Pancreas (tissue), 10 donors: ENCODE measurements around the gene CASP14. TPM values are rescaled to one million over a fixed set of nuclear protein-coding genes. Genes with fewer than 3 reads are reported as not detected.

Source experiments
- ATAC-seq, 4 donors: fragments of 200-7000 bp; cut with Tn5 transposase; one replicate each; pipeline versions ENCODE4 v1.8.0 to v1.9.1; 2020; ENCODE audit warnings: mild to moderate bottlenecking in 4 of 4, moderate library complexity in 4 of 4
- DNase-seq, 6 donors: peaks; one replicate each; pipeline ENCODE4 v3.0.0-alpha.2; 2020
- FAIRE-seq: peaks from 2 replicates; lab custom pipeline; 2012; peaks lifted over from hg19 to GRCh38; lab: Jason Lieb, UNC
- H3K27ac ChIP-seq, 4 donors: fragments of 200-600 bp; sonication (generic); 1 replicate in 3 of 4; 2 replicates in 1 of 4; pipeline versions ENCODE4 v1.5.0 to v1.8.0; 2020
- H3K27me3 ChIP-seq, 4 donors: fragments of 200-600 bp; one replicate each; pipeline ENCODE4 v1.8.0; 2021
- H3K36me3 ChIP-seq, 3 donors: fragments of 200-600 bp; sonication (generic) in 1 of 3; one replicate each; pipeline versions ENCODE4 v1.5.0 to v1.8.0; 2020 to 2021
- H3K4me1 ChIP-seq, 3 donors: fragments of 200-600 bp; one replicate each; pipeline ENCODE4 v1.8.0; 2021
- H3K4me3 ChIP-seq, 4 donors: fragments of 200-600 bp; sonication (generic) in 2 of 4; one replicate each; pipeline versions ENCODE4 v1.5.0 to v1.8.0; 2020 to 2021
- H3K9me3 ChIP-seq, 4 donors: fragments of 200-600 bp; one replicate each; pipeline ENCODE4 v1.8.0; 2021
- CTCF ChIP-seq, 4 donors: fragments of 200-600 bp; sonication (generic) in 3 of 4; IDR thresholded peaks; one replicate each; pipeline versions ENCODE4 v1.5.0 to v1.8.0; 2021; ENCODE audit warnings: antibody characterized with exemption in 4 of 4
- WGBS, 2 donors: extraction: QIAGEN DNeasy Blood & Tissue Kit; methylation state at CpG; one replicate each; pipeline ENCODE4 v1.1.7; 2013; 5-methylcytosine and 5-hydroxymethylcytosine counted together
- intact Hi-C, 3 donors: fragments of 100-400 bp; cut with DNase I; formaldehyde crosslinking; loops; one replicate each; pipeline versions ENCODE4 v1.11.1 to v1.14.2; 2022
- polyA plus RNA-seq, 2 donors: library from polyadenylated mRNA; stranded (reverse); fragments of 200-250 nt; gene quantifications; one replicate each; pipeline ENCODE4 v1.2.3, GENCODE V29; 2013
- total RNA-seq, 6 donors: library from RNA; stranded (reverse); fragmentation: NEBNext Ultra II Directional in 4 of 6; extraction: Animal tissue kit (Norgen Biotek cat#: 25700) in 4 of 6; gene quantifications; one replicate each; pipeline versions ENCODE4 v1.2.1 to v1.2.4, GENCODE V29; 2021 to 2023
- donor health status: healthy with polysubstance abuse.
- donor health status: DM: no; HTN: no; CAD: no; lungs with moderate emphysema.
- donor health status: DM: no; HTN: no; CAD: no.
- donor health status: control.
- donor health status: control.
- donor health status: Bipolar disorder and iron deficiency.
- donor health status: DM: yes; HTN: yes; CAD: no.
- donor health status: DM: no; HTN: no; CAD: no.
- donor health status: DM: no; HTN: no; CAD: no.
- donor health status: DM: yes; HTN: yes; CAD: no.

CASP14 gene
- total and polyA plus RNA-seq, 8 donors = 0.04 to 0.73 (median 0.14) TPM; not detected in 3

DNA sequence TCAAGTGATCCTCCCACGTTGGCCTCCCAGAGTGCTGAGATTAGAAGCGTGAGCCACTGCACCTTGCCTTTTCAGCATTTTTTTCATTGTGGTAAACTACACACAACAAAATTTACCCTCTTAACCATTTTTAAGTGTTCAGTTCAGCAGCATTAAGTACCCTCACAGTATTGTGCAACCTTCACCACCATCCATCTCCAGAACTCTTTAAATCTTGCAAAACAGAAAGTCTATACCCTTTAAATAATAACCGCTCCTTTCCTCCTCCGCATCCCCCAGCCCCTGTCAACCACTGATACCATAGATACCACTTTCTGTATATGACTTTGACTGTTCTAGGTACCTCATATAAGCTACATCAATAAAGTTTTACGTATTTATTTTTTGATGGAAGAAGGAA lies 20.8 kb upstream of the CASP14 start:
- no peak overlapping the region for H3K27ac ChIP-seq
- intact Hi-C loops = no loop called here
- no peaks in the 10 kb centered on the region for H3K9me3 ChIP-seq
- no peaks in the 10 kb centered on the region for H3K27me3 ChIP-seq
- no peaks in the 10 kb centered on the region for H3K36me3 ChIP-seq
- no peak for FAIRE-seq
- WGBS, 2 donors = 75% methylated on average over 5 of the region's 5 CpGs
- no peaks in the 10 kb centered on the region for H3K4me1 ChIP-seq
- no peak for DNase-seq
- H3K4me3 ChIP-seq = no peak overlapping the region
- TF ChIP-seq CTCF (IDR thresholded peaks at IDR 0.05) = no peak
- no peak for ATAC-seq

GRCh38 chr19:15031675-15032074 lies 17.6 kb upstream of the CASP14 start:
- Histone ChIP-seq H3K36me3 (no peaks in the 10 kb centered on the region), H3K27ac (no peak overlapping the region), H3K4me3 (no peak overlapping the region), H3K4me1 (no peaks in the 10 kb centered on the region), H3K27me3 (no peaks in the 10 kb centered on the region), H3K9me3 (no peaks in the 10 kb centered on the region)
- FAIRE-seq (no peak), ATAC-seq (no peak), DNase-seq (no peak)
- TF ChIP-seq CTCF (IDR thresholded peaks at IDR 0.05) = no peak
- intact Hi-C loops = no loop called here
- WGBS, 2 donors = 69 to 72% methylated on average over 1 of the region's 1 CpG

DNA sequence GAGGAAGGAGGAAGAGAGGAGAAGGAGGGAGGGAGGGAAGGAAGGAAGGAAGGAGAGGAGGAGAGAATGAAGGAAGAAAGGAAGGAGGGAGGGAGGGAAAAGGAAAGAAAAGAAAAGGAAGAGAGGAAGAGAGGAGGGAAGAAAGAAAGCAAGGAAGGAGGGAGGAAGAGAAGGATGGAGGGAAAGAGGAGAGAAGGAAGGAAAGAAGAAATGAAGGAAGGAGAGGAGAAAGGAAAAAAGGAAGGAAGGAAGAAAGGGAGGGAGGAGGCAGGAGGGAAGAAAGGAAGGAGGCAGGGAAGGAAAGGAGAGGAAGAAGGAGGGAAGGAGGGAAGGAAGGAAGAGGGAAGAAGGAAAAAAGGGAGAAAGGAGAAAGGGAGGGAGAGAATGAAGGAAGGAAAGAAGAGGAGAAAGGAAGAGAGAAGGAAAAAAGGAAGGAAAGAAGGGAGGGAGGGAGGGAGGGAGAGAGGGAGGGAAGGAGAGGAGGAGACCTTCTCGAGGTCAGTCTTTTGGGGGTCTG lies 13.4 kb upstream of the CASP14 start:
- 50 to 70% methylated on average over 1 of the region's 1 CpG for WGBS, 2 donors
- no peak for TF ChIP-seq CTCF (IDR thresholded peaks at IDR 0.05)
- no peak for FAIRE-seq

GRCh38 chr19:15037586-15037985 lies 11.7 kb upstream of the CASP14 start:
- no peak for TF ChIP-seq CTCF (IDR thresholded peaks at IDR 0.05)
- Histone ChIP-seq H3K9me3 (no peaks in the 10 kb centered on the region), H3K27me3 (no peaks in the 10 kb centered on the region), H3K4me3 (no peak overlapping the region), H3K36me3 (no peaks in the 10 kb centered on the region), H3K4me1 (no peaks in the 10 kb centered on the region), H3K27ac (no peak overlapping the region)
- no peak for ATAC-seq
- intact Hi-C loops = no loop called here
- no peak for FAIRE-seq
- 40 to 60% methylated on average over 4 of the region's 4 CpGs for WGBS, 2 donors
- DNase-seq = no peak

More for the DNA sequence above, 13.4 kb upstream of the CASP14 start:
- intact Hi-C loops = no loop called here
- no peak overlapping the region for H3K4me3 ChIP-seq
- no peak for ATAC-seq
- H3K36me3 ChIP-seq = no peaks in the 10 kb centered on the region
- no peaks in the 10 kb centered on the region for H3K27me3 ChIP-seq
- H3K4me1 ChIP-seq = no peaks in the 10 kb centered on the region
- DNase-seq = no peak
- H3K27ac ChIP-seq = no peak overlapping the region
- no peaks in the 10 kb centered on the region for H3K9me3 ChIP-seq

- Histone ChIP-seq H3K27ac (no peak overlapping the region), H3K27me3 (no peaks in the 10 kb centered on the region), H3K4me1 (no peaks in the 10 kb centered on the region), H3K9me3 (no peaks in the 10 kb centered on the region), H3K36me3 (no peaks in the 10 kb centered on the region), H3K4me3 (no peak overlapping the region)
- 49 to 67% methylated on average over 3 of the region's 3 CpGs for WGBS, 2 donors
- DNase-seq (no peak), FAIRE-seq (no peak), ATAC-seq (no peak)
- no peak for TF ChIP-seq CTCF (IDR thresholded peaks at IDR 0.05)
- intact Hi-C loops = no loop called here
These were observed 11.0 kb upstream of the CASP14 start for GRCh38 chr19:15038294-15038693.
